Measurements from ENCODE around the gene SERPINB7.

The SERPINB7 gene

DNA sequence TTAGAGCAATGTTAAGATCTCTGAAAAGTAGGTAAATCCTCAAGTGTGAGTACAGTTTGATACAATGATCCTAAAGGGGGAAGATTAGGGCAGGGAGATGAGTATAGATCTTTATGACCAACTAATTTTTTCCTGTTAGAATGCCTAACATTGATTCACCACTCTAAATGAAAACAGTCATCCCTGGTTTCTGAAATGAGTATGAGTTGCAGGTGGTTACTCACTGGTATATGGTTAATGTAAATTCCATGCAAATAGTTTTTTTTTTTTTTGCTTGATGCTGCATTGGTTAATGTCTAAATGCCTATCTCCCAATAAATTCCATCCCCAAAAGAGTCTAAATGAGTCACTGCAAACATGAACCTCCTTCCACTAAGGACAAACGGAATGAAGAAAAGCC lies 57.3 kb downstream of the SERPINB7 start:
- DNase-seq (ENCODE audit: insufficient read length, low spot score) = no peak
- TF ChIP-seq SPI1 (IDR thresholded peaks at IDR 0.05; ENCODE audit: low read depth, low read length) (no peak), POLR2A (IDR thresholded peaks at IDR 0.05; ENCODE audit: low read depth, low read length) (no peak), POU2F2 (IDR thresholded peaks at IDR 0.05; ENCODE audit: low read depth, low read length) (no peak), POLR2AphosphoS5 (IDR thresholded peaks at IDR 0.05; ENCODE audit: low read depth, low read length) (no peak), TAF1 (IDR thresholded peaks at IDR 0.05; ENCODE audit: low read depth, low read length) (no peak), PAX5 (IDR thresholded peaks at IDR 0.05; ENCODE audit: insufficient read depth, low read length, severe bottlenecking) (no peak)
- peak; percentile 13 for FAIRE-seq

GRCh38 chr18:63834471-63835113 lies 59.4 kb downstream of the SERPINB7 start:
- FAIRE-seq (no peak), DNase-seq (ENCODE audit: insufficient read length, low spot score) (no peak)
- TF ChIP-seq SPI1 (IDR thresholded peaks at IDR 0.05; ENCODE audit: low read depth, low read length) = no peak
- no peak for TF ChIP-seq POLR2AphosphoS5 (IDR thresholded peaks at IDR 0.05; ENCODE audit: low read depth, low read length)
- no peak for TF ChIP-seq PAX5 (IDR thresholded peaks at IDR 0.05; ENCODE audit: insufficient read depth, low read length, severe bottlenecking)
- TF ChIP-seq POLR2A (IDR thresholded peaks at IDR 0.05; ENCODE audit: low read depth, low read length) = no peak
- no peak for TF ChIP-seq TAF1 (IDR thresholded peaks at IDR 0.05; ENCODE audit: low read depth, low read length)
- no peak for TF ChIP-seq POU2F2 (IDR thresholded peaks at IDR 0.05; ENCODE audit: low read depth, low read length)

- no peak for FAIRE-seq
- TF ChIP-seq TAF1 (IDR thresholded peaks at IDR 0.05; ENCODE audit: low read depth, low read length) (no peak), POU2F2 (IDR thresholded peaks at IDR 0.05; ENCODE audit: low read depth, low read length) (no peak), POLR2A (IDR thresholded peaks at IDR 0.05; ENCODE audit: low read depth, low read length) (no peak), SPI1 (IDR thresholded peaks at IDR 0.05; ENCODE audit: low read depth, low read length) (no peak), PAX5 (IDR thresholded peaks at IDR 0.05; ENCODE audit: insufficient read depth, low read length, severe bottlenecking) (no peak), POLR2AphosphoS5 (IDR thresholded peaks at IDR 0.05; ENCODE audit: low read depth, low read length) (no peak)
- no peak for DNase-seq (ENCODE audit: insufficient read length, low spot score)
Observed at GRCh38 chr18:63836456-63836855, 61.2 kb downstream of the SERPINB7 start.

DNA sequence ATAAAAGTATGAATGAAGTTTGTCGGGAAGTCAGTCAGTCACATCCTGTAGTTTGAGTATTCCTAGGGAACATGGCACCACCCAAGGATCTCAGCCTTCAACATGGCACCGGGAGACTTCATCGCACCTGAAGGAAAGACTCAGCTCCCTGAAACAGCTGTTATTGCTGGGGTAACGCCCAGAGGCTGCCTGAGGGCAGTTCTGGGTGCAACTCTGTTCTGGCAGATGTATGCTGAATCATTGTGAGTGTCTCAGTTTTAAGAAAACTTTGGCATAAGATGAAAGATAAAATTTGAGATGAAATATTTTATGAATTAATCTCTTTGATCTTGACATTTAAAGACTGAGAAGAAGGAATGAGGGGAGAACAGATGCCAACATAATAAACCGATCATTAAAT lies 62.4 kb downstream of the SERPINB7 start:
- FAIRE-seq (no peak), DNase-seq (ENCODE audit: insufficient read length, low spot score) (no peak)
- TF ChIP-seq SPI1 (IDR thresholded peaks at IDR 0.05; ENCODE audit: low read depth, low read length) (no peak), PAX5 (IDR thresholded peaks at IDR 0.05; ENCODE audit: insufficient read depth, low read length, severe bottlenecking) (no peak), POU2F2 (IDR thresholded peaks at IDR 0.05; ENCODE audit: low read depth, low read length) (no peak), TAF1 (IDR thresholded peaks at IDR 0.05; ENCODE audit: low read depth, low read length) (no peak), POLR2A (IDR thresholded peaks at IDR 0.05; ENCODE audit: low read depth, low read length) (no peak), POLR2AphosphoS5 (IDR thresholded peaks at IDR 0.05; ENCODE audit: low read depth, low read length) (no peak)

DNA sequence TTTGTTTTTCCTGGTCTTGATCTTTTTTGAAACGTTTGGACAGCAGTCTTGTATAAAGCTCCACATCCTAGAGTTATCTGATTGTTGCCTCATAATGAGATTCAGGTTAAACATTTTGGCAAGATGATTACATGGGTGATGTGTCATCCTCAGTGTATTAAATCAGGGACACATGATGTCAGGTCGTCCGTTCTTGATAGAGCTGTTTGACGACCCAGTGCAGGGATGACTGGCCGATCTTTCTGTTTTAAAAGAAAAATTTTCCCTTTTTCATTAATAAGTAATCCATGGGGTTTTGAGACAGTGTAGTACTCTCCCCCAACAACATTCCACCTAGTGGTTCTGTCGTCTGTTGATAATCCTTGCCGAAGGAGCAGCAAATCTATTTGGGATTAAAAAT lies 67.8 kb downstream of the SERPINB7 start:
- DNase-seq (ENCODE audit: insufficient read length, low spot score) (no peak), FAIRE-seq (no peak)
- TF ChIP-seq POLR2AphosphoS5 (IDR thresholded peaks at IDR 0.05; ENCODE audit: low read depth, low read length) = no peak
- no peak for TF ChIP-seq SPI1 (IDR thresholded peaks at IDR 0.05; ENCODE audit: low read depth, low read length)
- no peak for TF ChIP-seq PAX5 (IDR thresholded peaks at IDR 0.05; ENCODE audit: insufficient read depth, low read length, severe bottlenecking)
- TF ChIP-seq POLR2A (IDR thresholded peaks at IDR 0.05; ENCODE audit: low read depth, low read length) = no peak
- TF ChIP-seq TAF1 (IDR thresholded peaks at IDR 0.05; ENCODE audit: low read depth, low read length) = no peak
- TF ChIP-seq POU2F2 (IDR thresholded peaks at IDR 0.05; ENCODE audit: low read depth, low read length) = no peak

DNA sequence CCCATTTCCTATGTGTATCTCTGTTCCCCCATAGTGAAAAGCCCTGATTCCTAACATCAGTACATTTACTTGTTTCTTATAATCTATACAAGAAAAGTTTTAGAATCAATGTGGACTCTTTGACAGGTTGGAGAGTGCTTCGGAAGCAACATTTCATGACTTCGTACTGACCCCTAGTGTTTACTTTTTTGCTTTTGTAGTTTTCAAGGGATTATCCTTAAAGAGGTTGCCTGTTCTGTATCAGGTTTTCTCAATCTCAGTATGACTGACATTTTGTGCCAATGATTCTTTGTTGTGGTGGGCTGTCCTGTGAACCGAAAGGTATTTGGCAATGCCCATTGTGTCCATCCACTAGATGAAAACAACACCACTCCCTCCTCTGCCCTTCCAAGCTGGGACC lies 69.0 kb downstream of the SERPINB7 start:
- no peak for DNase-seq (ENCODE audit: insufficient read length, low spot score)
- no peak for TF ChIP-seq POLR2A (IDR thresholded peaks at IDR 0.05; ENCODE audit: low read depth, low read length)
- TF ChIP-seq SPI1 (IDR thresholded peaks at IDR 0.05; ENCODE audit: low read depth, low read length) = no peak
- no peak for TF ChIP-seq POU2F2 (IDR thresholded peaks at IDR 0.05; ENCODE audit: low read depth, low read length)
- TF ChIP-seq POLR2AphosphoS5 (IDR thresholded peaks at IDR 0.05; ENCODE audit: low read depth, low read length) = no peak
- TF ChIP-seq PAX5 (IDR thresholded peaks at IDR 0.05; ENCODE audit: insufficient read depth, low read length, severe bottlenecking) = no peak
- no peak for TF ChIP-seq TAF1 (IDR thresholded peaks at IDR 0.05; ENCODE audit: low read depth, low read length)
- FAIRE-seq = peak; percentile 28

GRCh38 chr18:63848159-63848558 lies 72.9 kb downstream of the SERPINB7 start:
- no peak for TF ChIP-seq TAF1 (IDR thresholded peaks at IDR 0.05; ENCODE audit: low read depth, low read length)
- no peak for DNase-seq (ENCODE audit: insufficient read length, low spot score)

GRCh38 chr18:63850020-63850419 lies 74.8 kb downstream of the SERPINB7 start:
- no peak for TF ChIP-seq SPI1 (IDR thresholded peaks at IDR 0.05; ENCODE audit: low read depth, low read length)
- no peak for TF ChIP-seq PAX5 (IDR thresholded peaks at IDR 0.05; ENCODE audit: insufficient read depth, low read length, severe bottlenecking)
- no peak for TF ChIP-seq POLR2A (IDR thresholded peaks at IDR 0.05; ENCODE audit: low read depth, low read length)
- TF ChIP-seq POLR2AphosphoS5 (IDR thresholded peaks at IDR 0.05; ENCODE audit: low read depth, low read length) = no peak
- no peak for TF ChIP-seq POU2F2 (IDR thresholded peaks at IDR 0.05; ENCODE audit: low read depth, low read length)
- TF ChIP-seq TAF1 (IDR thresholded peaks at IDR 0.05; ENCODE audit: low read depth, low read length) = no peak
- peak; percentile 57 for FAIRE-seq
- DNase-seq (ENCODE audit: insufficient read length, low spot score) = no peak

More at GRCh38 chr18:63848159-63848558, 72.9 kb downstream of the SERPINB7 start:
- peak; percentile 75 for FAIRE-seq

DNA sequence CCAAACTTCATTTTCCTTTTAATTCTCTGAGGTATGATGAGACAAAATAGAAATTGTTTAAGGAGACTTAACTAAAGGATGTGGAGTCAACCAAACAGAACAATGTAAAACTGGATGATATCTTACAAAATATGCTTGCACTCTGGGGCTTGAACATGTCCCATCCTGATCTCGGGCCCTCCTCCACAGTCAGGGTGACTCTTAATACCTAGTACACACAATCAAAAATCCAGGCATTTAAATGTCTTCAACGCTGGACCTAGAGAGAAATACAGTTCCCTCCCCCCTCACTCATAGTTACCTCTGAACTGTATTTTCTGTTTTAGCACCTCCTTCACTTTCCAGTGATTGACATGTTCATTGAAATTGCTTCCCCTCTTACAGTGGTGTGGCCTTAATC lies 75.4 kb downstream of the SERPINB7 start:
- DNase-seq (ENCODE audit: insufficient read length, low spot score) (no peak), FAIRE-seq (no peak)
- no peak for TF ChIP-seq POLR2A (IDR thresholded peaks at IDR 0.05; ENCODE audit: low read depth, low read length)
- TF ChIP-seq SPI1 (IDR thresholded peaks at IDR 0.05; ENCODE audit: low read depth, low read length) = no peak
- no peak for TF ChIP-seq TAF1 (IDR thresholded peaks at IDR 0.05; ENCODE audit: low read depth, low read length)
